Activated naive CD4-positive, alpha-beta T cell treated with anti-CD3 and anti-CD28 coated beads, Interleukin-2, amount 50 U/mL, for 72 hours (primary cell): ENCODE data around the gene PTH2. TPM values are rescaled to one million over a fixed set of nuclear protein-coding genes. Genes with fewer than 3 reads are reported as not detected.

Experiments
- ATAC-seq, 2 donors: fragments of 150-1000 bp; cut with Tn5 transposase; 2 replicates each; pipeline ENCODE4 v1.10.0; 2021; ENCODE audit warnings: mild to moderate bottlenecking in 2 of 2, moderate library complexity in 2 of 2
- DNase-seq, 2 donors: peaks; one replicate each; pipeline ENCODE4 v3.0.0; 2021 to 2022; ENCODE audit warnings: low spot score in 2 of 2
- H3K27ac Mint-ChIP-seq, 2 donors: one replicate each; pipeline ENCODE4 v1.8.0; 2022; ENCODE audit warnings: mild to moderate bottlenecking in 2 of 2, mixed read lengths in 2 of 2
- H3K36me3 Mint-ChIP-seq, 2 donors: one replicate each; pipeline ENCODE4 v1.8.0; 2022; ENCODE audit warnings: mixed read lengths in 2 of 2
- H3K9me3 Mint-ChIP-seq, 2 donors: one replicate each; pipeline ENCODE4 v1.8.0; 2022; ENCODE audit warnings: mixed read lengths in 2 of 2
- total RNA-seq, 2 donors: library from RNA; stranded (reverse); gene quantifications; one replicate each; pipeline ENCODE4 v1.2.3, GENCODE V29; 2022

PTH2 gene
- total RNA-seq, 2 donors from 2014 or later = not detected

DNA sequence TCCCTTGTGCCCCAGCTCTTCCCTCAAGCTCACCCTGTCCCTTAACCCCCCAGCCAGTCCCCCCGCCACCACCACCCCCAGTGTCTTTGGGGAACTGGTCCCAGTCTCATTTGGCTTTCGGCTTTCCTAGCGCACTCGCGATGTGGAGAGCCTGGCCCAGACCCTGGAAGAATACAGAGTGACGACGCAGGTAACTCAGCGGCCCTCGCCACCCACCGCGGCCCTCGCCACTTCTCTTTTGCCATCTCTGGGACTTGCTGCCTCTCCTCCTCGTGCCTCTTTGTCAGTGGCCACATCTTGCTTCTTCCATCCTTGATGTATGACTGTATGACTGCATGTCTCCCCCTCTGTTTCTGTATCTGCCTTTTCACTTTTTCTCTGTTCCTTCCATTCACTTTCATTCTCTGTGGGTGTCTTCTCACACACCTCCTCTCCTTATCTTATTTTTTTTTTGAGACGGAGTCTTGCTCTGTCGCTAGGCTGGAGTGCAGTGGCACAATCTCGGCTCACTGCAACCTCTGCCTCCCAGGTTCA, 15.7 kb downstream of the PTH2 start:
- Mint-ChIP-seq H3K27ac (no peak overlapping the region), H3K36me3 (no peaks in the 10 kb centered on the region), H3K9me3 (peaks cover 0 to 6% of the 10 kb centered on the region in 2 donors)
- DNase-seq (no peak), ATAC-seq (peak in 1 of 2 donors; percentile 64)

- Mint-ChIP-seq H3K9me3 (peaks cover 0 to 6% of the 10 kb centered on the region in 2 donors), H3K27ac (no peak overlapping the region), H3K36me3 (no peaks in the 10 kb centered on the region)
- DNase-seq (no peak), ATAC-seq (no peak)
These were observed 16.2 kb downstream of the PTH2 start for GRCh38 chr19:49407079-49407478.

GRCh38 chr19:49403404-49404187, 19.6 kb downstream of the PTH2 start:
- Mint-ChIP-seq H3K36me3 (no peaks in the 10 kb centered on the region), H3K9me3 (no peaks in the 10 kb centered on the region), H3K27ac (peak overlapping the region in 1 of 2 donors; percentile 32)
- ATAC-seq = no peak
- no peak for DNase-seq

GRCh38 chr19:49400029-49400428, 23.2 kb downstream of the PTH2 start:
- no peak for ATAC-seq
- DNase-seq = no peak
- H3K27ac Mint-ChIP-seq = no peak overlapping the region
- H3K9me3 Mint-ChIP-seq = no peaks in the 10 kb centered on the region
- no peaks in the 10 kb centered on the region for H3K36me3 Mint-ChIP-seq

GRCh38 chr19:49398931-49399330, 24.3 kb downstream of the PTH2 start:
- DNase-seq (no peak), ATAC-seq (no peak)
- Mint-ChIP-seq H3K9me3 (no peaks in the 10 kb centered on the region), H3K27ac (peak overlapping the region in 1 of 2 donors; percentile 32), H3K36me3 (no peaks in the 10 kb centered on the region)

DNA sequence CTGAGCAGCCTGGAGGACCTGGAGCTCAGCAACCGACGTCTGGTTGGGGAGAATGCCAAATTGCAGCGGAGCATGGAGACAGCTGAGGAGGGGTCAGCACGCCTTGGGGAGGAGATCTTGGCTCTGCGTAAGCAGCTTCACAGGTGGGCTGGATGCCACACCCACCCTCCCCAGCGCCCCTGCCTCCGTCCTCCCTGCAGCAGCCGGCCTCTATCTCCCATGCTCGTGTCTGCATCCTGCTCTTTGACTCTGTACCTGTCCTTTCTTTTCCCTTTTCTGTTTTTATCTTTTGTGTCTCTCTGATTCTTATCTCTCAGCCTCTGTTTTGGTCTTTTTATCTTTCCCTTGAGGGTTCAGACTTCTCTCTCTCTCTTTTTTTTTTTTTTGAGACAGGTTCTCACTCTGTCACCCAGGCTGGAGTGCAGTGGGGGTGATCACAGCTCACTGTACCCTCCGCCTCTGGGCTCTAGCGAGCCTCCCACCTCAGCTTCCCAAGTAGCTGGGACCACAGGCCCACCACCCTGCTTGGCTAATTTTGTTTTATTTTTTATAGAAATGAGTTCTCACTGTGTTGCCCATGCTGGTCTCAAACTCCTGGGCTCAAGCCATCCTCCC, 25.1 kb downstream of the PTH2 start:
- no peak for DNase-seq
- Mint-ChIP-seq H3K36me3 (no peaks in the 10 kb centered on the region), H3K9me3 (no peaks in the 10 kb centered on the region), H3K27ac (peak overlapping the region in 1 of 2 donors; percentile 32)
- ATAC-seq = no peak

GRCh38 chr19:49396738-49397505, 26.3 kb downstream of the PTH2 start:
- peak overlapping the region in 1 of 2 donors; percentile 23 for H3K27ac Mint-ChIP-seq

DNA sequence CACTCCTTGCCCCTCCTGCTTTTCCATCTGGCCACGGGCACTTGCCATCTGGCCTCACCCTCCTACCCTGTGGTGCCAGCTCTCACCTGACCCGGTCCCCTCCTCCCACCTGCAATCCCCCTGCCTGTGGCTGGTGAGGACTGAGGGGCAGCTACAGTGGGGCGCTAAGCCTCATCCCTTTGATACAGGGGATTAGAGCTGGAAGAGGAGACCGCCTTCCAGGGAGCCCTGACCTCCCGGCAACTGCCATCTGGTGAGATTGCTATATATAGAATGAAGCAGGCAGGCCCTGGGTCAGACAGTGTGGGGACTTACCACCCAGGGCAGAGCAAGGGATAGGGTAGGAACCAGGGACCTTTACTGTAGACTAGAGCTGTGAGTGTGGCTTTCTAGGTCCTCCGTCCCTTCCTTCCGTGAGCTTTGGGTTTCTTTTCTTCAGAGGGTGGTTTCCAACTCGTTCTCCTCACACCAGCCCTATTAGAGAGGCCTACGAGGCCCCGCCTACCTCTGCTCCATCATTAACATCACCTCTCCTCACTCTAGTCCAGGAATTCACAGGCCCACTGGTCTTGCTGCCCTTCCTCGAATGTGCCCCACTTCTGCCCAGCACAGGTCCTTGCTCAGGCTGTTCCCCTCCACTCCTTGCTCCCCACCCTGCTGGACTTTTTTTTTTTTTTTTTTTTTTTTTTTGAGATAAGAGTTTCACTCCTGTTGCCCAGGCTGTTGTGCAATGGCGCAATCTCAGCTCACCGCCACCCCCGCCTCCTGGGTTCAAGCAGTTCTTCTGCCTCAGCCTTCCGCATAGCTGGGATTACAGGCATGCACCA, 27.4 kb downstream of the PTH2 start:
- H3K36me3 Mint-ChIP-seq = no peaks in the 10 kb centered on the region
- H3K27ac Mint-ChIP-seq = peak overlapping the region in 1 of 2 donors; percentile 23
- DNase-seq = no peak
- H3K9me3 Mint-ChIP-seq = no peaks in the 10 kb centered on the region
- ATAC-seq = no peak

More at GRCh38 chr19:49396738-49397505, 26.3 kb downstream of the PTH2 start:
- ATAC-seq (no peak), DNase-seq (no peak)
- no peaks in the 10 kb centered on the region for H3K36me3 Mint-ChIP-seq
- no peaks in the 10 kb centered on the region for H3K9me3 Mint-ChIP-seq

DNA sequence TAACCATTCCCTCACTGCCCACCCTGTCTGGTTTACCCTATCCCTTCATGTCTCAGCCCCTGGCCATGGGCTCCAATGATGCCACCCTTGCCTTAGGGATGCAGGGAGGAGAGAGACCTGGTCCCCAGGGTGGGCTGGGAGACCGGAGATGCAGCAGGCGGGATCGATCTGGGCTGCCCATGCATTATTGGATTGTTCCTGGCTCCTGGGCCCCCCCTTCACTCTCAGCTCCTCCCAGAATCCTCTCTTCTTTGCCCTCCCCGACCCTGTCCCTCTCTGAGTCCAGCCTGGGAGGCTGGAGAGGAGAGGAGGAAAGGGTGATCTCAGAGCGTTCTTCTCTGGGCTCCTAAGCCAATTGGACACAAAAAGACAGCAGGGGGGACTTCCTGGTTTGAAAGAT, 29.4 kb downstream of the PTH2 start:
- DNase-seq = no peak
- H3K27ac Mint-ChIP-seq = no peak overlapping the region
- ATAC-seq = no peak
- H3K9me3 Mint-ChIP-seq = no peaks in the 10 kb centered on the region
- H3K36me3 Mint-ChIP-seq = no peaks in the 10 kb centered on the region

GRCh38 chr19:49391581-49392399, 31.5 kb downstream of the PTH2 start:
- Mint-ChIP-seq H3K9me3 (no peaks in the 10 kb centered on the region), H3K27ac (peak overlapping the region; percentile 6 to 16), H3K36me3 (no peaks in the 10 kb centered on the region)
- peak; percentile 92 for ATAC-seq
- DNase-seq = peak; percentile 68 to 77

DNA sequence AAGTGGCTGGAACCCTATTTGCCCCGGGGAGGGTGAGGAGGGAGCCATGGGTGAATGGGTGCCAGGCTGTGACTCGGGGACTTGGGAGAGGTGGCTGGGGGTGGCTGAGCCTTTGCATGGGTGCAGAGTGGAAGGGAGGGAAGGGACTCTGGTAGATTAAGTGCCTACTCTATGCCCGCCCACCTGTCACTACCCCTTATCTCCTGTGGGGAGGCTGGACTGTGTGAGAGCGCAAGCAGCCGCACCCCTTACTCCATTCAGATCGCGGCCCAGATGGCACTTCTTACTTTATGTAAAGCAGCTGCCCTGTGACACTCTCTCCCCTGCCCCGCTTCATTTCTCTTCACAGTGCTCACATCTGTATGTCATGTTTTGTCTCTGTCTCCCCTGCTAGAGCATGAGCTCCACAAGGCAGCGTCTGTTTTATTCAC, 32.3 kb downstream of the PTH2 start:
- Mint-ChIP-seq H3K36me3 (no peaks in the 10 kb centered on the region), H3K27ac (no peak overlapping the region), H3K9me3 (no peaks in the 10 kb centered on the region)
- DNase-seq (no peak), ATAC-seq (no peak)

DNA sequence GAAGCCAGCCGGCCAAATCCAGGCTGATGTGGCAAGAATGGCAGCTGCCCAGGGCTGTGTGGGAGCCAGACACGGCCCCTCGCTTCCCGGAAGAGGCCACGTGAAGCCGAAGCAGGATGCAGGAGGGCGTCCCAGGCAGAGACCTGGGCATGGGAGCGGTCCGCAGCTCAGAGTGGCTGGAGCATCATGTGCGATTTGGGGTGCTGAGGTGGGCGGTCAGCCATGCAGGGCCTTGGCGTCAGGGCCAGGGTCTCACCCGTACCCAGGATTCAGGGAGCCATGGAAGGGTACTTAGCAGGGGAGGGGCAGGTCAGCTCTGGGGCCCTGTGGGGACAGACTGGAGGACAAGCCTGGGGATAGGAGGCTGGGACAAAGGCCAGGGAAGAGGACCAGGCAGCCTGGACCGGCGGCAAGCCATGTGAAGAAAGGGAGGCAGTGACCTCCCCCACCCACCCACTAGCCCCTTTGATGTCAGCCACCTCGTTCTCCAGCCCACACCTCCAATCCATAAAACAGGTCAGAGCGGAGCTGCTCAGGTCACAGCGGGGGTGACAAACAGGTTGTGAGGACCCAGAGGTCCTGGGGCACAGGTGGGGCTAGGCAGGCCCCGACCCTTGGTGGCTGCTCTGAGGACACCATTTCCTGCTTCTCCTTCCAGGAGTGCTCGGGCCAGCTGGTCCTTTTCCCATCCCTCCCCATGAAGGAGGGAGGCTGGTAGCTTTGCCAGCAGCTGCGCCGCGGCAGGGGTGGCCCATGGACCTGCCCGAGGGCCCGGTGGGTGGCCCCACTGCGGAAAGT, 32.9 kb downstream of the PTH2 start:
- DNase-seq (no peak), ATAC-seq (no peak)
- Mint-ChIP-seq H3K36me3 (no peaks in the 10 kb centered on the region), H3K27ac (no peak overlapping the region), H3K9me3 (no peaks in the 10 kb centered on the region)

GRCh38 chr19:49389406-49389805, 33.8 kb downstream of the PTH2 start:
- no peak overlapping the region for H3K27ac Mint-ChIP-seq
- DNase-seq = no peak
- H3K9me3 Mint-ChIP-seq = no peaks in the 10 kb centered on the region
- ATAC-seq = no peak
- H3K36me3 Mint-ChIP-seq = no peaks in the 10 kb centered on the region

GRCh38 chr19:49387936-49388372, 35.3 kb downstream of the PTH2 start, which contains the start of gene KASH5:
TSS of gene KASH5 (plus strand) at chr19:49388249. CDS start at chr19:49390884, 2,635 bp downstream.
- DNase-seq (peak; percentile 72 to 78), ATAC-seq (peak; percentile 57 to 59)
- Mint-ChIP-seq H3K27ac (peak within 1 kb of the TSS; percentile 29 to 73), H3K9me3 (no peaks in the 10 kb centered on the region), H3K36me3 (no peaks in the 10 kb centered on the region)

- Mint-ChIP-seq H3K9me3 (peaks cover 0 to 10% of the 10 kb centered on the region in 2 donors), H3K27ac (no peak overlapping the region), H3K36me3 (peaks cover 0 to 6% of the 10 kb centered on the region in 2 donors)
- no peak for DNase-seq
- ATAC-seq = no peak
These were observed 39.6 kb downstream of the PTH2 start for GRCh38 chr19:49383599-49383998.
